K562 (cell line): Measurements from ENCODE around the gene MICU1. TPM values are rescaled to one million over a fixed set of nuclear protein-coding genes. Genes with fewer than 3 reads are reported as not detected.

Experiments used
- DMBX1 ChIP-seq: fragments of 250-450 bp; sonication (Bioruptor Pico); IDR thresholded peaks from 2 replicates; pipeline ENCODE4 v1.8.0; 2022; ENCODE audit warnings: inconsistent platforms, mild to moderate bottlenecking, moderate library complexity, borderline replicate concordance
- OTX1 ChIP-seq: fragments of 450-650 bp; formaldehyde crosslinking; IDR thresholded peaks from 2 replicates; pipeline ENCODE4 v1.4.0; 2022; ENCODE audit warnings: mild to moderate bottlenecking
- TEAD1 ChIP-seq, 2 experiments: fragments of 450-650 bp in 1 of 2; sonication (generic) in 1 of 2; formaldehyde crosslinking; IDR thresholded peaks; 2 replicates each; pipeline versions ENCODE4 v1.4.0 to v1.8.0; 2020 to 2022; ENCODE audit warnings: mild to moderate bottlenecking in 2 of 2, missing genetic modification reagents in 1 of 2
- TEAD4 ChIP-seq, 2 experiments: sonication (generic) in 1 of 2; formaldehyde crosslinking in 1 of 2; IDR thresholded peaks; 2 replicates each; pipeline versions ENCODE4 v1.6.1 to v1.8.0; 2012 to 2022; ENCODE audit warnings: borderline replicate concordance in 1 of 2, inconsistent platforms in 1 of 2, low read length in 1 of 2, mild to moderate bottlenecking in 1 of 2, missing genetic modification reagents in 1 of 2
- XRCC5 ChIP-seq: fragments of 200-400 bp; formaldehyde crosslinking; IDR thresholded peaks from 2 replicates; pipeline ENCODE4 v1.6.1; 2017; ENCODE audit warnings: low read depth, mild to moderate bottlenecking, low read length
- ZNF384 ChIP-seq: IDR thresholded peaks from 2 replicates; pipeline ENCODE4 v1.6.1; 2012; ENCODE audit warnings: low read depth, low read length, improper control_type of control experiment
- polyA plus RNA-seq, 8 experiments: library from polyadenylated mRNA; depleted of rRNA in 4 of 8; stranded (reverse) in 5 of 8; unstranded in 3 of 8; fragments of >200 nt; fragmentation: Nextera tagmentation in 2 of 8; fragmentation: Illumina TruSeq in 1 of 8; extraction: Ambion mirVana in 2 of 8; extraction: Trizol in 1 of 8; gene quantifications; 2 replicates each; pipeline versions ENCODE4 v1.2.1 to v1.2.3, GENCODE V29; 2011 to 2014; ENCODE audit warnings: inconsistent platforms in 1 of 8, missing spikeins in 1 of 8
- total RNA-seq, 7 experiments: library from RNA; depleted of rRNA in 6 of 7; stranded (reverse); fragments of >200 nt in 6 of 7; fragmentation: Illumina TruSeq in 2 of 7; extraction: Trizol in 2 of 7; gene quantifications; 2 replicates each; pipeline versions ENCODE4 v1.2.1 to v1.2.3, GENCODE V29; 2011 to 2021; ENCODE audit warnings: low replicate concordance in 1 of 7
- TF ChIP-seq, protein P1 (sequence below), 2 experiments: fragments of 450-650 bp in 1 of 2; sonication (generic) in 1 of 2; formaldehyde crosslinking in 1 of 2; IDR thresholded peaks; 2 replicates each; pipeline versions ENCODE4 v1.7.1 to v1.9.0; 2016 to 2022; ENCODE audit warnings: inconsistent platforms in 1 of 2, mild to moderate bottlenecking in 1 of 2, missing genetic modification reagents in 1 of 2
- TF ChIP-seq, protein P2 (sequence below): sonication (generic); formaldehyde crosslinking; IDR thresholded peaks from 2 replicates; pipeline ENCODE4 v1.8.1; 2022; ENCODE audit warnings: missing genetic modification reagents
- TF ChIP-seq, protein P3 (sequence below): fragments of 250-450 bp; sonication (Bioruptor Pico); IDR thresholded peaks from 2 replicates; pipeline ENCODE4 v1.5.1; 2021; ENCODE audit warnings: mild to moderate bottlenecking
- TF ChIP-seq, protein P4 (sequence below), 3 experiments: fragments of 200-800 bp in 1 of 3; fragments of 250-450 bp in 1 of 3; fragments of 450-650 bp in 1 of 3; sonication (Bioruptor Pico) in 1 of 3; sonication (Bioruptor generic) in 1 of 3; formaldehyde crosslinking in 1 of 3; IDR thresholded peaks; 2 replicates each; pipeline versions ENCODE4 v1.6.1 to v1.8.0; 2016 to 2022; ENCODE audit warnings: mild to moderate bottlenecking in 2 of 3, missing genetic modification characterization in 2 of 3, missing compliant biosample characterization in 1 of 3, moderate library complexity in 1 of 3

MICU1 gene
- total and polyA plus RNA-seq, 9 of the 15 experiments (the other 6 are each of a cell fraction or from before 2014, with no cell fraction given) = 29.3 to 76.8 (median 48.4) TPM

DNA sequence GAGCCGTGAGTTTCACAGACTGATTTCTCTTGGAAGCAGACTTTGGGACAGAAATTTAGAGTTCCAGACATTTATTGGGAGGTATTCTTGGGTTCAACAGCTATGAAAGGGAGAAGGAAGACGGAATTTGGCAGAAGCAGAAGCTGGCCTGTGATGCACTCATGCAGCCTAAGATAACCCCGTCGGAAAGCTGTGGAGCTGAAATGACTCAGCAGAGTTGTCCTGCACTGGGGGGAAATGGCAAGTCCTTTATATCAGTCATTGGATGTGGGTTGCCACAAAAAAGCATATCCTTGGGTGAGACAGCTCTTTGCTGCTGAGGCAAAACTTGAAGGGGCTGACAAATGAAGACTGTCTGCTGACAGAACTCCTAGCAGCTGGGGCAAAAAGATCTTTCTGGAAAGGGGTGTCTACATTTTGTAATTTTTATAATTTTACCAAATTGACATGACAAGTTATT is 11.5 kb upstream of the MICU1 start (continued):
- TF ChIP-seq, protein P1, sequence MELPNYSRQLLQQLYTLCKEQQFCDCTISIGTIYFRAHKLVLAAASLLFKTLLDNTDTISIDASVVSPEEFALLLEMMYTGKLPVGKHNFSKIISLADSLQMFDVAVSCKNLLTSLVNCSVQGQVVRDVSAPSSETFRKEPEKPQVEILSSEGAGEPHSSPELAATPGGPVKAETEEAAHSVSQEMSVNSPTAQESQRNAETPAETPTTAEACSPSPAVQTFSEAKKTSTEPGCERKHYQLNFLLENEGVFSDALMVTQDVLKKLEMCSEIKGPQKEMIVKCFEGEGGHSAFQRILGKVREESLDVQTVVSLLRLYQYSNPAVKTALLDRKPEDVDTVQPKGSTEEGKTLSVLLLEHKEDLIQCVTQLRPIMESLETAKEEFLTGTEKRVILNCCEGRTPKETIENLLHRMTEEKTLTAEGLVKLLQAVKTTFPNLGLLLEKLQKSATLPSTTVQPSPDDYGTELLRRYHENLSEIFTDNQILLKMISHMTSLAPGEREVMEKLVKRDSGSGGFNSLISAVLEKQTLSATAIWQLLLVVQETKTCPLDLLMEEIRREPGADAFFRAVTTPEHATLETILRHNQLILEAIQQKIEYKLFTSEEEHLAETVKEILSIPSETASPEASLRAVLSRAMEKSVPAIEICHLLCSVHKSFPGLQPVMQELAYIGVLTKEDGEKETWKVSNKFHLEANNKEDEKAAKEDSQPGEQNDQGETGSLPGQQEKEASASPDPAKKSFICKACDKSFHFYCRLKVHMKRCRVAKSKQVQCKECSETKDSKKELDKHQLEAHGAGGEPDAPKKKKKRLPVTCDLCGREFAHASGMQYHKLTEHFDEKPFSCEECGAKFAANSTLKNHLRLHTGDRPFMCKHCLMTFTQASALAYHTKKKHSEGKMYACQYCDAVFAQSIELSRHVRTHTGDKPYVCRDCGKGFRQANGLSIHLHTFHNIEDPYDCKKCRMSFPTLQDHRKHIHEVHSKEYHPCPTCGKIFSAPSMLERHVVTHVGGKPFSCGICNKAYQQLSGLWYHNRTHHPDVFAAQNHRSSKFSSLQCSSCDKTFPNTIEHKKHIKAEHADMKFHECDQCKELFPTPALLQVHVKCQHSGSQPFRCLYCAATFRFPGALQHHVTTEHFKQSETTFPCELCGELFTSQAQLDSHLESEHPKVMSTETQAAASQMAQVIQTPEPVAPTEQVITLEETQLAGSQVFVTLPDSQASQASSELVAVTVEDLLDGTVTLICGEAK (IDR thresholded peaks at IDR 0.05) = peak; percentile 22; the same call in 1 of the 2 replicates
- TF ChIP-seq, protein P1 (CRISPR knock-in tag; IDR thresholded peaks at IDR 0.05) = no peak
- 0 out of 4 replicates have a peak, but pooled peaks of 1 of the 2 experiments have one; percentile 57 for TF ChIP-seq TEAD1 (CRISPR knock-in tag; IDR thresholded peaks at IDR 0.05)
- peak; percentile 77; the same call in 1 of the 2 replicates for TF ChIP-seq XRCC5
- TF ChIP-seq OTX1 (CRISPR knock-in tag) = peak; percentile 28; the same call in 1 of the 2 replicates
- peak; percentile 73 for TF ChIP-seq TEAD4 (IDR thresholded peaks at IDR 0.05; ENCODE audit: low read length)
- no peak for TF ChIP-seq TEAD4 (CRISPR knock-in tag; IDR thresholded peaks at IDR 0.05; ENCODE audit: borderline replicate concordance)
- TF ChIP-seq, protein P2, sequence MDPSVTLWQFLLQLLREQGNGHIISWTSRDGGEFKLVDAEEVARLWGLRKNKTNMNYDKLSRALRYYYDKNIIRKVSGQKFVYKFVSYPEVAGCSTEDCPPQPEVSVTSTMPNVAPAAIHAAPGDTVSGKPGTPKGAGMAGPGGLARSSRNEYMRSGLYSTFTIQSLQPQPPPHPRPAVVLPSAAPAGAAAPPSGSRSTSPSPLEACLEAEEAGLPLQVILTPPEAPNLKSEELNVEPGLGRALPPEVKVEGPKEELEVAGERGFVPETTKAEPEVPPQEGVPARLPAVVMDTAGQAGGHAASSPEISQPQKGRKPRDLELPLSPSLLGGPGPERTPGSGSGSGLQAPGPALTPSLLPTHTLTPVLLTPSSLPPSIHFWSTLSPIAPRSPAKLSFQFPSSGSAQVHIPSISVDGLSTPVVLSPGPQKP = no peak
- peak; percentile 56; the same call in 1 of the 2 replicates for TF ChIP-seq ZNF384
- TF ChIP-seq, protein P3, sequence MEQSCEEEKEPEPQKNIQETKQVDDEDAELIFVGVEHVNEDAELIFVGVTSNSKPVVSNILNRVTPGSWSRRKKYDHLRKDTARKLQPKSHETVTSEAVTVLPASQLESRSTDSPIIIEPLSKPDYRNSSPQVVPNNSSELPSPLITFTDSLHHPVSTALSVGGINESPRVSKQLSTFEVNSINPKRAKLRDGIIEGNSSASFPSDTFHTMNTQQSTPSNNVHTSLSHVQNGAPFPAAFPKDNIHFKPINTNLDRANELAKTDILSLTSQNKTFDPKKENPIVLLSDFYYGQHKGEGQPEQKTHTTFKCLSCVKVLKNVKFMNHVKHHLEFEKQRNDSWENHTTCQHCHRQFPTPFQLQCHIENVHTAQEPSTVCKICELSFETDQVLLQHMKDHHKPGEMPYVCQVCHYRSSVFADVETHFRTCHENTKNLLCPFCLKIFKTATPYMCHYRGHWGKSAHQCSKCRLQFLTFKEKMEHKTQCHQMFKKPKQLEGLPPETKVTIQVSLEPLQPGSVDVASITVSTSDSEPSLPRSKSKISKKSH = no peak
- TF ChIP-seq DMBX1 (CRISPR knock-in tag) = peak; percentile 59; the same call in 1 of the 2 replicates
- TF ChIP-seq, protein P4, sequence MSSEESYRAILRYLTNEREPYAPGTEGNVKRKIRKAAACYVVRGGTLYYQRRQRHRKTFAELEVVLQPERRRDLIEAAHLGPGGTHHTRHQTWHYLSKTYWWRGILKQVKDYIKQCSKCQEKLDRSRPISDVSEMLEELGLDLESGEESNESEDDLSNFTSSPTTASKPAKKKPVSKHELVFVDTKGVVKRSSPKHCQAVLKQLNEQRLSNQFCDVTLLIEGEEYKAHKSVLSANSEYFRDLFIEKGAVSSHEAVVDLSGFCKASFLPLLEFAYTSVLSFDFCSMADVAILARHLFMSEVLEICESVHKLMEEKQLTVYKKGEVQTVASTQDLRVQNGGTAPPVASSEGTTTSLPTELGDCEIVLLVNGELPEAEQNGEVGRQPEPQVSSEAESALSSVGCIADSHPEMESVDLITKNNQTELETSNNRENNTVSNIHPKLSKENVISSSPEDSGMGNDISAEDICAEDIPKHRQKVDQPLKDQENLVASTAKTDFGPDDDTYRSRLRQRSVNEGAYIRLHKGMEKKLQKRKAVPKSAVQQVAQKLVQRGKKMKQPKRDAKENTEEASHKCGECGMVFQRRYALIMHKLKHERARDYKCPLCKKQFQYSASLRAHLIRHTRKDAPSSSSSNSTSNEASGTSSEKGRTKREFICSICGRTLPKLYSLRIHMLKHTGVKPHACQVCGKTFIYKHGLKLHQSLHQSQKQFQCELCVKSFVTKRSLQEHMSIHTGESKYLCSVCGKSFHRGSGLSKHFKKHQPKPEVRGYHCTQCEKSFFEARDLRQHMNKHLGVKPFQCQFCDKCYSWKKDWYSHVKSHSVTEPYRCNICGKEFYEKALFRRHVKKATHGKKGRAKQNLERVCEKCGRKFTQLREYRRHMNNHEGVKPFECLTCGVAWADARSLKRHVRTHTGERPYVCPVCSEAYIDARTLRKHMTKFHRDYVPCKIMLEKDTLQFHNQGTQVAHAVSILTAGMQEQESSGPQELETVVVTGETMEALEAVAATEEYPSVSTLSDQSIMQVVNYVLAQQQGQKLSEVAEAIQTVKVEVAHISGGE (CRISPR knock-in tag; IDR thresholded peaks at IDR 0.05) = no peak; a peak in 2 of 6 replicates
